GM06990 (cell line): ENCODE data around the gene PRKCE.

ENCODE experiments used
- DNase-seq: peaks from one replicate; pipeline ENCODE4 v3.0.0-alpha.2; 2011; ENCODE audit not compliant: insufficient read length; ENCODE audit errors: extremely low read depth
- H3K27me3 ChIP-seq: replicated peaks from 2 replicates; pipeline ENCODE4 v1.6.0; 2011; ENCODE audit warnings: low read length; ENCODE audit not compliant: control insufficient read depth, insufficient read depth
- H3K36me3 ChIP-seq: 2 replicates; pipeline ENCODE4 v1.5.1; 2011; ENCODE audit warnings: low read length; ENCODE audit not compliant: control insufficient read depth, insufficient read depth
- H3K4me3 ChIP-seq: replicated peaks from 2 replicates; pipeline ENCODE4 v1.5.1; 2011; ENCODE audit warnings: low read depth, mild to moderate bottlenecking, control low read depth, low read length
- CTCF ChIP-seq: IDR thresholded peaks from 2 replicates; pipeline ENCODE4 v1.5.1; 2011; ENCODE audit warnings: low read length, control low read depth, mild to moderate bottlenecking, inconsistent platforms; ENCODE audit not compliant: insufficient read depth, poor library complexity, severe bottlenecking

Gene PRKCE

GRCh38 chr2:45894211-45894610, 242.7 kb downstream of the PRKCE start:
- no peak for DNase-seq
- TF ChIP-seq CTCF = no peak
- H3K27me3 ChIP-seq = no peaks in the 10 kb centered on the region
- no peak overlapping the region for H3K4me3 ChIP-seq
- no peaks in the 10 kb centered on the region for H3K36me3 ChIP-seq

GRCh38 chr2:45895241-45895861, 243.9 kb downstream of the PRKCE start:
- no peak overlapping the region for H3K4me3 ChIP-seq
- TF ChIP-seq CTCF = no peak
- H3K27me3 ChIP-seq = no peaks in the 10 kb centered on the region
- H3K36me3 ChIP-seq = no peaks in the 10 kb centered on the region
- no peak for DNase-seq

- no peaks in the 10 kb centered on the region for H3K36me3 ChIP-seq
- no peak for DNase-seq
- H3K4me3 ChIP-seq = no peak overlapping the region
- no peak for TF ChIP-seq CTCF
- H3K27me3 ChIP-seq = no peaks in the 10 kb centered on the region
These were observed 244.8 kb downstream of the PRKCE start for GRCh38 chr2:45896311-45896710.

GRCh38 chr2:45897842-45898241, 246.4 kb downstream of the PRKCE start:
- TF ChIP-seq CTCF = no peak
- Histone ChIP-seq H3K27me3 (no peaks in the 10 kb centered on the region), H3K4me3 (no peak overlapping the region), H3K36me3 (no peaks in the 10 kb centered on the region)
- DNase-seq = no peak

GRCh38 chr2:45898819-45899218, 247.3 kb downstream of the PRKCE start:
- TF ChIP-seq CTCF = no peak
- no peak for DNase-seq
- Histone ChIP-seq H3K27me3 (no peaks in the 10 kb centered on the region), H3K36me3 (no peaks in the 10 kb centered on the region), H3K4me3 (no peak overlapping the region)

- Histone ChIP-seq H3K27me3 (no peaks in the 10 kb centered on the region), H3K4me3 (no peak overlapping the region), H3K36me3 (no peaks in the 10 kb centered on the region)
- TF ChIP-seq CTCF = no peak
- no peak for DNase-seq
These were observed 248.5 kb downstream of the PRKCE start for GRCh38 chr2:45899926-45900325.
